Fibroblast of lung (primary cell): ENCODE data around the gene EFCAB5. TPM values are rescaled to one million over a fixed set of nuclear protein-coding genes. Genes with fewer than 3 reads are reported as not detected.

Experiments
- DNase-seq, 2 donors: peaks; one replicate each; pipeline versions ENCODE4 v3.0.0 to v3.0.0-alpha.2; 2010; ENCODE audit warnings: low read depth in 2 of 2
- H2AFZ ChIP-seq: 2 replicates; pipeline ENCODE4 v1.5.1; 2012; ENCODE audit warnings: low read length, control low read depth, inconsistent platforms
- H3K27ac ChIP-seq: 2 replicates; pipeline ENCODE4 v1.5.1; 2011; ENCODE audit warnings: low read length, control low read depth; ENCODE audit not compliant: insufficient read depth
- H3K27me3 ChIP-seq: 2 replicates; pipeline ENCODE4 v1.5.1; 2011; ENCODE audit warnings: mild to moderate bottlenecking, low read length; ENCODE audit not compliant: control insufficient read depth, insufficient read depth
- H3K36me3 ChIP-seq: 2 replicates; pipeline ENCODE4 v1.5.1; 2011; ENCODE audit warnings: low read length; ENCODE audit not compliant: control insufficient read depth, insufficient read depth
- H3K4me1 ChIP-seq: 2 replicates; pipeline ENCODE4 v1.5.1; 2011; ENCODE audit warnings: low read length; ENCODE audit not compliant: control insufficient read depth, insufficient read depth; ENCODE audit errors: extremely low read depth
- H3K4me2 ChIP-seq: 2 replicates; pipeline ENCODE4 v1.5.1; 2011; ENCODE audit warnings: low read length, control low read depth; ENCODE audit not compliant: insufficient read depth; ENCODE audit errors: extremely low read depth
- H3K4me3 ChIP-seq, 4 experiments: fragments of 200-600 bp in 1 of 4; sonication (generic) in 1 of 4; replicated peaks in 1 of 4; 2 replicates each; pipeline ENCODE4 v1.5.1; 2011 to 2016; ENCODE audit warnings: low read length in 4 of 4, low read depth in 3 of 4, mild to moderate bottlenecking in 3 of 4, control low read depth in 2 of 4, inconsistent platforms in 1 of 4, mixed read lengths in 1 of 4; ENCODE audit not compliant: insufficient read depth in 1 of 4; ENCODE audit errors: control extremely low read depth in 1 of 4
- H3K79me2 ChIP-seq: 2 replicates; pipeline ENCODE4 v1.5.1; 2012; ENCODE audit warnings: mild to moderate bottlenecking, low read length, inconsistent platforms; ENCODE audit not compliant: control insufficient read depth, insufficient read depth
- H3K9ac ChIP-seq: 2 replicates; pipeline ENCODE4 v1.5.1; 2011; ENCODE audit warnings: mild to moderate bottlenecking, low read length, control low read depth; ENCODE audit not compliant: insufficient read depth
- H3K9me3 ChIP-seq: 2 replicates; pipeline ENCODE4 v1.5.1; 2012; ENCODE audit warnings: low read depth, low read length; ENCODE audit not compliant: control insufficient read depth, insufficient read depth
- H4K20me1 ChIP-seq: 2 replicates; pipeline ENCODE4 v1.5.1; 2011; ENCODE audit warnings: low read length; ENCODE audit not compliant: control insufficient read depth, insufficient read depth; ENCODE audit errors: extremely low read depth
- EZH2 ChIP-seq: IDR thresholded peaks from 2 replicates; pipeline ENCODE4 v1.5.1; 2012; ENCODE audit warnings: low read length, control low read depth, mild to moderate bottlenecking; ENCODE audit errors: missing control alignments
- polyA plus RNA-seq, 2 donors: library from polyadenylated mRNA; depleted of rRNA in 1 of 2; stranded (reverse) in 1 of 2; unstranded in 1 of 2; fragments of >200 nt; gene quantifications; 2 replicates each; pipeline ENCODE4 v1.2.1, GENCODE V29; 2011 to 2012; ENCODE audit warnings: missing spikeins in 1 of 2
- total RNA-seq: library from RNA; depleted of rRNA; stranded (reverse); fragments of >200 nt; gene quantifications from 2 replicates; pipeline ENCODE4 v1.2.1, GENCODE V29; 2014
- TF ChIP-seq, protein P1 (sequence below), 2 donors: IDR thresholded peaks in 1 of 2; conservative IDR thresholded peaks in 1 of 2; 1 replicate in 1 of 2; 2 replicates in 1 of 2; pipeline ENCODE4 v1.5.1; 2011 to 2012; ENCODE audit warnings: low read length in 2 of 2, control low read depth in 1 of 2, inconsistent platforms in 1 of 2, low read depth in 1 of 2, mild to moderate bottlenecking in 1 of 2

EFCAB5 gene
- total and polyA plus RNA-seq, 2 donors (not counting 1 experiment from before 2014, with no cell fraction given), result 0.14 to 0.66 TPM

DNA sequence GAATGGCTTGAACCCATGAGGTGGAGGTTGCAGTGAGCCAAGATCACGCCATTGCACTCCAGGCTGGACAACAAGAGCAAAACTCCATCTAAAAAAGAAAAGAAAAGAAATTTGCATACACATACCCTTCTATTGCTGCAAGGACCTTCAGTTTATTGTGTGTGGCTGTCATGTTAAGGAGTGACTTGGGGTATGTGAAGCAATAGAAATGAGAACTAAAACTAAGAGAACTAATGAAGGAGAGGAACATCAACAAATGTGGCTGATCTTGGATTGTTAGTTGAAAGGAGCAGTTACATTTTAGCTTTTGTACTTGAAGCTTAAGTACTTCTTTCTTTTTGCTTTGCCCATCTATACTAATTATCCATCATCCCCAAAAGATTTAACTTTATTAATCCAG lies 162.5 kb downstream of the EFCAB5 start:
- TF ChIP-seq, protein P1, sequence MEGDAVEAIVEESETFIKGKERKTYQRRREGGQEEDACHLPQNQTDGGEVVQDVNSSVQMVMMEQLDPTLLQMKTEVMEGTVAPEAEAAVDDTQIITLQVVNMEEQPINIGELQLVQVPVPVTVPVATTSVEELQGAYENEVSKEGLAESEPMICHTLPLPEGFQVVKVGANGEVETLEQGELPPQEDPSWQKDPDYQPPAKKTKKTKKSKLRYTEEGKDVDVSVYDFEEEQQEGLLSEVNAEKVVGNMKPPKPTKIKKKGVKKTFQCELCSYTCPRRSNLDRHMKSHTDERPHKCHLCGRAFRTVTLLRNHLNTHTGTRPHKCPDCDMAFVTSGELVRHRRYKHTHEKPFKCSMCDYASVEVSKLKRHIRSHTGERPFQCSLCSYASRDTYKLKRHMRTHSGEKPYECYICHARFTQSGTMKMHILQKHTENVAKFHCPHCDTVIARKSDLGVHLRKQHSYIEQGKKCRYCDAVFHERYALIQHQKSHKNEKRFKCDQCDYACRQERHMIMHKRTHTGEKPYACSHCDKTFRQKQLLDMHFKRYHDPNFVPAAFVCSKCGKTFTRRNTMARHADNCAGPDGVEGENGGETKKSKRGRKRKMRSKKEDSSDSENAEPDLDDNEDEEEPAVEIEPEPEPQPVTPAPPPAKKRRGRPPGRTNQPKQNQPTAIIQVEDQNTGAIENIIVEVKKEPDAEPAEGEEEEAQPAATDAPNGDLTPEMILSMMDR (conservative IDR thresholded peaks at IDR 0.05 in 1 of 2, IDR thresholded peaks at IDR 0.05 in 1 of 2; ENCODE audit: low read depth in 1 of 2, low read length in 2 of 2), result no peak
- no peak for TF ChIP-seq EZH2
- no peak overlapping the region for H3K9ac ChIP-seq
- H3K27ac ChIP-seq, result no peak overlapping the region
- H3K27me3 ChIP-seq, result peaks cover 4% of the 10 kb centered on the region
- H3K4me2 ChIP-seq, result no peak overlapping the region
- peaks cover 2% of the 10 kb centered on the region for H3K4me1 ChIP-seq
- no peak for DNase-seq
- no peaks in the 10 kb centered on the region for H3K36me3 ChIP-seq
- H2AFZ ChIP-seq, result no peak overlapping the region
- H4K20me1 ChIP-seq, result no peaks in the 10 kb centered on the region
- H3K4me3 ChIP-seq, result no peak overlapping the region
- no peaks in the 10 kb centered on the region for H3K9me3 ChIP-seq
- no peaks in the 10 kb centered on the region for H3K79me2 ChIP-seq

DNA sequence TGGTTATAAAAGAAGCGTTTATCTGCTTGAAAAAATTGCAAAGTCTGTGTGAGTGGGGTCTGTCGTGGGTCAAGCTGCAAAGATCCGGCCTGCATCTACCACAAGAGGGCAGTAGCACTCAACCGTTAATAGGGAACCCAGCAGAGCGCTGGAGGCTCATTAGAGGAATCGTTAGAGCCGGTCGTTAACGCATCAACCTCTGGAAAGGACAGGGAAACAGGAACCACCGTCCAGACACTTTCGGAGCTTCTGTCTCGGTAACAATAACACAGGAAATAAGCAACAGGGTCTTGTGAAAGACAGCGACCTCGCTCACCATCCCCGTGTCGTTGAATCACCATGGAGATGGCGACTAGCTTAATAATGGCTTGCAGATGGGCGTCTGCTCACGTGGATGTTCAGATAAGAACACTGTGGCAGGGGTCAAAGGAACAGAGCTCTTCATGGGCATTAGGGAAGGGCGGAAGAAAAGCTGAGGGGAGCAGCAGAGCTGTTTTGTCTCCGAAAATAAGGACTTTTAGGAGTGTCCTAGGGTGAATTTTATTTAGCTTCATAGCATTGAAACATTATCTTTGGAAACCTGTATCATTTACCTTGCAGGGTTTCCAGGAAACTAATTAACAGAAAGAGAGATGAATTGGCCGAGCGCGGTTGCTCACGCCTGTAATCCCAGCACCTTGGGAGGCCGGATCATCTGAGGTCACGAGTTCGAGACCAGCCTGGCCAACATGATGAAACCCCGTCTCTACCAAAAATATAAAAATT lies 163.3 kb downstream of the EFCAB5 start:
- H3K4me1 ChIP-seq, result peaks cover 2% of the 10 kb centered on the region
- peak overlapping the region; percentile 70 for H3K27ac ChIP-seq
- DNase-seq, result peak; percentile 68 to 83
- H3K36me3 ChIP-seq, result no peaks in the 10 kb centered on the region
- H3K9ac ChIP-seq, result peak overlapping the region; percentile 48
- H3K27me3 ChIP-seq, result peaks cover 4% of the 10 kb centered on the region
- H3K4me2 ChIP-seq, result peak overlapping the region; percentile 88
- no peaks in the 10 kb centered on the region for H3K79me2 ChIP-seq
- peak overlapping the region; percentile 34 to 81 (median 60) for H3K4me3 ChIP-seq
- no peaks in the 10 kb centered on the region for H3K9me3 ChIP-seq
- H2AFZ ChIP-seq, result peak overlapping the region; percentile 98
- no peaks in the 10 kb centered on the region for H4K20me1 ChIP-seq
- TF ChIP-seq EZH2, result no peak
- TF ChIP-seq, protein P1 (conservative IDR thresholded peaks at IDR 0.05 in 1 of 2, IDR thresholded peaks at IDR 0.05 in 1 of 2; ENCODE audit: low read depth in 1 of 2, low read length in 2 of 2), result peak; percentile 93 to 96

DNA sequence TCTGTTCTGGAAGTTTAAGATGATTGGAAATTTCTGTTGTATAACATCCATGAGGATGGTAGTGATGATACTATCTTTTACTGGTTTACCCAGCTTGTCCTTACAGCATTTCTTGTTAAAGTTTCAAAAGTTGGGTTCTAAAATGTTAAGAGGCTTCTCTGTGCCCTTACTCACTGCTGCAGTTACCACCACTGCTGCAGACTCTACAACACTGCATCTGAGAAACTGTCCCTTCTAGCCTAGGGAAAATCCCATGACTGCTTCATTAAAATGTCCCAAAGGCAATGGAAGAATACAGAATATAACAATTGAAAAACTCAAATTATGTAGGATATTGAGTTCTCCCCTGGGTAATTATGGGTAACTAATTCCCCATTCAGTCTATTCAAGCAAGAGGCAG lies 171.4 kb downstream of the EFCAB5 start:
- H3K4me3 ChIP-seq, result no peak overlapping the region
- H3K27ac ChIP-seq, result no peak overlapping the region
- no peaks in the 10 kb centered on the region for H4K20me1 ChIP-seq
- no peak overlapping the region for H3K9ac ChIP-seq
- no peak for DNase-seq
- H3K4me2 ChIP-seq, result no peak overlapping the region
- no peaks in the 10 kb centered on the region for H3K9me3 ChIP-seq
- H3K36me3 ChIP-seq, result no peaks in the 10 kb centered on the region
- no peak overlapping the region for H2AFZ ChIP-seq
- no peaks in the 10 kb centered on the region for H3K27me3 ChIP-seq
- peaks cover 11% of the 10 kb centered on the region for H3K79me2 ChIP-seq
- TF ChIP-seq, protein P1 (conservative IDR thresholded peaks at IDR 0.05 in 1 of 2, IDR thresholded peaks at IDR 0.05 in 1 of 2; ENCODE audit: low read depth in 1 of 2, low read length in 2 of 2), result no peak
- TF ChIP-seq EZH2, result no peak
- H3K4me1 ChIP-seq, result no peaks in the 10 kb centered on the region
